Transverse colon (tissue), 4 donors: ENCODE measurements around the gene LRRFIP2.

Source experiments
- CTCF ChIP-seq, 5 experiments: fragments of 200-600 bp in 3 of 5; fragments of 450-650 bp in 2 of 5; sonication (generic) in 3 of 5; IDR thresholded peaks; 1 replicate in 2 of 5; 2 replicates in 3 of 5; pipeline ENCODE4 v1.5.1; 2016 to 2017; ENCODE audit warnings: antibody characterized with exemption in 5 of 5, inconsistent platforms in 3 of 5, mild to moderate bottlenecking in 2 of 5, moderate library complexity in 1 of 5
- POLR2A ChIP-seq: fragments of 450-650 bp; IDR thresholded peaks from one replicate; pipeline ENCODE4 v1.6.1; 2016; ENCODE audit warnings: antibody characterized with exemption, mild to moderate bottlenecking, moderate library complexity
- POLR2AphosphoS5 ChIP-seq, 3 donors: sonication (generic); formaldehyde crosslinking; IDR thresholded peaks; one replicate each; pipeline ENCODE4 v1.6.1; 2016; ENCODE audit warnings: antibody characterized with exemption in 3 of 3

- TF ChIP-seq POLR2A (no peak), POLR2AphosphoS5 (IDR thresholded peaks at IDR 0.05) (no peak), CTCF (IDR thresholded peaks at IDR 0.05) (no peak)
Observed at GRCh38 chr3:37223141-37223558, 48.8 kb upstream of the LRRFIP2 start.
